Raji (cell line): ENCODE measurements around the gene FICD.
A peak's percentile ranks its signal among the peaks of the same experiment; 100 is the strongest.

Experiments used
- POLR2A ChIP-seq: IDR thresholded peaks from 2 replicates; pipeline ENCODE4 v1.6.1; 2011; ENCODE audit warnings: low read depth, low read length, control low read depth; ENCODE audit not compliant: insufficient read depth

Gene FICD

GRCh38 chr12:108491256-108491655 lies 23.8 kb upstream of the FICD start:
- TF ChIP-seq POLR2A: no peak

- TF ChIP-seq POLR2A: no peak
Observed at GRCh38 chr12:108495054-108495453, 20.0 kb upstream of the FICD start.

DNA sequence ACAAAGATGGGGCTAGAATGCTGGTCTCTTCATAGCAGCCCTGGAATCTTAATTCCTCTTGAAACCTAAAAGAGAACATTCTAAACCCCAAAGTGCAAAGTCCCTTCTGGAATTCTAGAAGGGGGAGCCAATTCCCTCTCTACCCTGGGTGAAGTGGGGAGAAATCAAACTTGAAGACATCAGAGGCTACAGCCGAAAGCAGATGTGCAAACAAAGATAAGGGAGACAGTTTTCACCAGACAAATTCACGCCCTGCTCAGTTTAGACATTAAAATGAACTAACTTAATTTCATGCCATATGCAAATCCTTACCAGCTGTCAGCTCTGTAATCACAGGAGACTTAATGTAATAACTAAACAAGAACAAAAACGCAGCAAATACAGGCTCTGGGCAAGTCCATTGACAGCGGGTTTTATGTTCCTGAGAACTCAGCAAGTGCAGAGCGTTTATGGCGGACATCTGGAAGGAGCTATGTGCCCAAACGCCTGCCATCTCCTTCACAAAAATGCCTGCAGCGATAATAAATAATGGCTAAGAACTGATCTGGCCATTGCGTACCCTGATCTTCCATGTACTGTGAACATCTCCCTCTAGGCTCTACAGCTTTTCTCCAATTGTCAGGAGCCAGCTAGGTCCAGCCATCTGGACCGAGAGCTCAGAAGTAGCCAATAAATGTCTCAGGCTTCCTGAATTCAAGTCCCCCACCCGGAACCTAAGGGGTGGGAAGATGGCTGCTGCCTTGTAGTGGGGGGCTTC lies 19.1 kb upstream of the FICD start:
- no peak for TF ChIP-seq POLR2A

- TF ChIP-seq POLR2A: no peak
Observed at GRCh38 chr12:108498136-108498535, 16.9 kb upstream of the FICD start.

GRCh38 chr12:108502922-108503321 lies 12.2 kb upstream of the FICD start:
- TF ChIP-seq POLR2A: no peak

DNA sequence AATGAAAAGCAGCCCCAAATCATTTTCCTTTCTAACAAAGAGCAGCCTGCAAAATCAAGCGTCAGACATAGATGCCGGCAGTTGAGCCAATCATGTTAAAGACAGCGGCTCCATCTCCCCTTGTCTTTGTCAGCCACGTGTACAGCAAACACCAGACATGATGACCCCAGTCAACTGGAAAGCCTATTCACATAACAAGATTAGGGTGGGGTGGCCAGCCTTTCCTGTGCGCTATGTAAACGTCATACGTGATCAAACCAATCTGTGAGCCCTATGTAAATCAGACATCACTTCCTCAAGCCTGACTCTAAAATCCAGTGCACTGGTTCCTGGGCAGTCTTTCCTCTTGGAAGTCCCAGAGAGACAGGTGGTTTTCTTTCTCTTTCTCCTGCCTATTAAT lies 9.9 kb upstream of the FICD start:
- TF ChIP-seq POLR2A: no peak

- no peak for TF ChIP-seq POLR2A
Observed at GRCh38 chr12:108507971-108508642, 7.0 kb upstream of the FICD start.

DNA sequence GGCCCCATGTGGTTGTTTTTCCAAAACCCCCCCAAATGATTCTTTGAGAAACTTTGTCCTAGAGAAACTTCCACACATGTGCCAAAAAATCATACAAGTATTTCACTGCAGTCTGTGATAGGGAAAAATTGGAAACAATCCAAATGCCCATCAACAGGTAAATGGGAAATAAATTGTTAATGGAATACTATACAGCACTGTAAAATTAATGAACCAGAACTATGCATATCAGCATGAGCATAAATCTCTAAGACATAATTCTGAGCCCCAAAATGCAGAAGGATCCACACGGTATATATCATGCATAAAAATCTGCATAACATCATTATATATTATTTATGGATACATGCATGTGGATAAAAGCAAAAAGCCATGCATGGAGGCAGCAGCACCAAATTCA lies 5.3 kb upstream of the FICD start:
- no peak for TF ChIP-seq POLR2A

GRCh38 chr12:108510836-108511235 lies 4.2 kb upstream of the FICD start:
- TF ChIP-seq POLR2A: no peak

DNA sequence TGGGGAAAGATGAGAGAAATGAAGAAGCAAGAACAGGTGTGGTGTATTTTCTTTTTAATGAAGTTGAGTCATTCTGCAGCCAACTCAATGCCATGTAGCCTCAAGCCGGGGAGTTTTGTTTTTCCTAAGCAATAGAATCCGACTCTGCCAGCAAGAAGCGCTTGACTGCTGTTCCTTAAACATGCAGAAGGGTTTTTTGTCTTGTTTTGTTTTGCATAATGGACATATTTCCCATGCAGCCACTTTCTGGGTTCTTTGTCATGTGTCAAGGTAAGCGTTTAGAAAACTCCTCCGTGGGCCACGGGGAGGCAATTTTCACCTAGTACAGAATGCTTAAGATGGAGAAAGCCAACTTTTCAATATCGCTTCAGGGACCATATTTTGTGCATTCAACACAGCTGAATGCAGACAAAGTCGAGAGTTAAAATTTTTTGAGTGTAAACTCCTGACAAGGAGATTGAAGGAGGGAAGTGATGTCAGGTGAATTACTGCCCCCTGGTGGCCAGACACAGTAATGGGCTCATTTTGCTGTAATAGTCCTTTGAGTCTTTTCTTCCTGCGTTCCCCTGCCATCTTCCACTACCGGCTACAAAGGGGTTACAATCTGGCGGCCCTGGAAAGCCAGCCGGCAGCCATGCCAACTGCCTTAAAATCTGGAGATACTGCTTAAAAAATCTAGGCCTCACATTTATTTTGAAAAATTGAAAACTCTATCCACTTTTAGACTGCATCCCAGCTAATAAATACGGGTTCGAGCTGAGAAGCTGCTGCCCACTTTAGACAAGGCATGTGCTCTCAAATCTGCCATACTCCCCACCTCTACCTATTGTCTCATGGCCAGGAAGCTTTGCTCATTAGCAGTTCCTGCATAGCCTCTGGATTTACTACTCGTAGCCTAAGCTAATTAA lies 3.2 kb upstream of the FICD start:
- TF ChIP-seq POLR2A: no peak

GRCh38 chr12:108514468-108514972 lies 557 bp upstream of the FICD start:
- TF ChIP-seq POLR2A: no peak

DNA sequence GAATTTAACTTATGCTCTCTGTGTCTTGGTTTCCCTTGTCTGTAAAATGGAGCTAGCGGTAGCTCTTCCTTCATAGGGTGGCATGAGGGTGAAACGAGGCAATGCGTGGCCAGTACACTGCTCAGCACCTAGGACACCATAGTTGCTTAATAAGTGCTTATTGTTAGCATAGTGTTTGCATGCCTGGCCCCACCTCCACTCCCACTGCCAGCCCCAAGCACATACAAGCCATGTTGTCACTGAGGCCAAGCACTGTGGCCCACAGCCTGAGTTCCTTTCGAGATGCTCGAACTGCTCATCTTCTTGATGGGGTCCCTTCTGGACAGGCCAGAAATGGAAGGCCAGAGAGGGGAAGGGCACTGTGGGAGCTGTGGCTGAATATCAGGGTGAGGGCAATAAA lies 839 bp downstream of the FICD start:
- 0 out of 2 replicates have a peak, but pooled peaks have one; percentile 39 for TF ChIP-seq POLR2A

DNA sequence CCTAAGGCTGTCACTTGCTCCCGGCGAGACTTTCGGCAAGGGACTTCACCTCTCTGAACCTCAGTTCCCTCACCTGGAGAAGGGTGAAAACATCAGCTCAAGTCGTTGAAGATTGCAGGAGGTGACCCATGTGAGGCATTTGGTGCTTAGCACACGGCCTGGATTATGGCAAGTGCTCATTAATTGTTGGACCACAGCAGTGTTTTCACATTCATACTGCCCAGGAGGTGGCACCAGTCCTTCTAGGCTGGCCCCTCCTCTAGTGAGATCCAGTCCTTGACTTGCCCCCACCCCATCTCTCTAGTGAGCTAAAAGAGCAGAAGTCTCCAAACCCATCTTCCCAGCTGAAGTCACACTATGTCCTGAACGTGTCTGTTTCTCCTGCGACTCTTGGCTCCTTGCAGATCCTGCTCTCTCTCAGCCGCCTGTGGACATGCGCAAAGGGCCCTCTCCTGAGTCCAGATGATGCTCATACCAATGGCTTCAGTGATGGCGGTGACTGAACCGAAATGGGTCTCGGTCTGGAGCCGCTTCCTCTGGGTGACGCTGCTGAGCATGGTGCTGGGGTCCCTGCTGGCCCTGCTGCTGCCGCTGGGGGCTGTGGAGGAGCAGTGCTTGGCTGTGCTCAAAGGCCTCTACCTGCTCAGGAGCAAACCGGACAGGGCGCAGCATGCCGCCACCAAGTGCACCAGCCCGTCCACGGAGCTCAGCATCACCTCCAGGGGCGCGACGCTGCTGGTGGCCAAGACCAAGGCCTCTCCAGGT lies 1.6 kb downstream of the FICD start:
- TF ChIP-seq POLR2A: no peak

GRCh38 chr12:108517288-108518100 lies 2.4 kb downstream of the FICD start:
- no peak for TF ChIP-seq POLR2A
